Heart left ventricle (tissue), 13 donors: ENCODE measurements around the gene SYNGAP1.

ENCODE experiments used
- POLR2A ChIP-seq, 2 donors: fragments of 450-650 bp; IDR thresholded peaks; one replicate each; pipeline ENCODE4 v1.6.1; 2017; ENCODE audit warnings: antibody characterized with exemption in 2 of 2, mild to moderate bottlenecking in 2 of 2, moderate library complexity in 2 of 2
- TF ChIP-seq, protein P1 (sequence below), 12 donors: fragments of 200-600 bp; sonication (generic) in 4 of 12; IDR thresholded peaks; one replicate each; pipeline versions ENCODE4 v1.5.0 to v1.8.0; 2018 to 2022; ENCODE audit warnings: antibody characterized with exemption in 12 of 12, mild to moderate bottlenecking in 5 of 12
- donor health status: ischemic (EF 13 %, LVEDD 7.1; RV severe dilation, severe dysfunction).
- donor health status: DM: no; HTN: yes; CAD: no.
- donor health status: DM: no; HTN: no; CAD: no.
- donor health status: ischemic (EF 25% LVEDD 6.9; RV normal size, moderate dysfunction).
- donor health status: ischemic (EF 25% LVEDD 5.7; RV mildly dilated, moderate dysfunction).
- donor health status: ischemic (EF 35%, LVEDD 5.7; RV mildly dilated, moderate dysfunction).
- donor health status: nonischemic (EF 11% LVEDD 7.7; RV severe dilation, severe dysfunction).
- donor health status: DM: yes; HTN: yes; CAD: no.
- donor health status: PGD.
- donor health status: ischemic (EF 29% LVEDD 5.4; RV normal size, mild dysfunction).
- donor health status: nonischemic (EF 23%, LVEDD 6.1; RV moderate dilation, normal function).

GRCh38 chr6:33488339-33488738 lies 68.5 kb downstream of the SYNGAP1 start:
- TF ChIP-seq, protein P1, sequence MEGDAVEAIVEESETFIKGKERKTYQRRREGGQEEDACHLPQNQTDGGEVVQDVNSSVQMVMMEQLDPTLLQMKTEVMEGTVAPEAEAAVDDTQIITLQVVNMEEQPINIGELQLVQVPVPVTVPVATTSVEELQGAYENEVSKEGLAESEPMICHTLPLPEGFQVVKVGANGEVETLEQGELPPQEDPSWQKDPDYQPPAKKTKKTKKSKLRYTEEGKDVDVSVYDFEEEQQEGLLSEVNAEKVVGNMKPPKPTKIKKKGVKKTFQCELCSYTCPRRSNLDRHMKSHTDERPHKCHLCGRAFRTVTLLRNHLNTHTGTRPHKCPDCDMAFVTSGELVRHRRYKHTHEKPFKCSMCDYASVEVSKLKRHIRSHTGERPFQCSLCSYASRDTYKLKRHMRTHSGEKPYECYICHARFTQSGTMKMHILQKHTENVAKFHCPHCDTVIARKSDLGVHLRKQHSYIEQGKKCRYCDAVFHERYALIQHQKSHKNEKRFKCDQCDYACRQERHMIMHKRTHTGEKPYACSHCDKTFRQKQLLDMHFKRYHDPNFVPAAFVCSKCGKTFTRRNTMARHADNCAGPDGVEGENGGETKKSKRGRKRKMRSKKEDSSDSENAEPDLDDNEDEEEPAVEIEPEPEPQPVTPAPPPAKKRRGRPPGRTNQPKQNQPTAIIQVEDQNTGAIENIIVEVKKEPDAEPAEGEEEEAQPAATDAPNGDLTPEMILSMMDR (IDR thresholded peaks at IDR 0.05): no peak
- TF ChIP-seq POLR2A (IDR thresholded peaks at IDR 0.05): no peak
